Prostate gland (tissue), 2 donors: ENCODE results near the gene SIRPB1. TPM values are rescaled to one million over a fixed set of nuclear protein-coding genes. Genes with fewer than 3 reads are reported as not detected.

Experiments used
- DNase-seq: peaks from one replicate; pipeline ENCODE4 v3.0.0-alpha.2; 2019; ENCODE audit warnings: low spot score
- H3K27ac ChIP-seq, 2 donors: fragments of 200-600 bp; sonication (generic); 2 replicates each; pipeline ENCODE4 v1.5.1; 2017 to 2019
- H3K27me3 ChIP-seq: fragments of 200-600 bp; sonication (generic); replicated peaks from 2 replicates; pipeline ENCODE4 v1.5.1; 2019; ENCODE audit not compliant: insufficient read depth
- H3K36me3 ChIP-seq, 2 donors: fragments of 200-600 bp; sonication (generic); 1 replicate in 1 of 2; 2 replicates in 1 of 2; pipeline versions ENCODE4 v1.5.1 to v1.8.1; 2017 to 2019
- H3K4me1 ChIP-seq: fragments of 200-600 bp; sonication (generic); replicated peaks from 2 replicates; pipeline ENCODE4 v1.5.1; 2019
- H3K4me3 ChIP-seq, 2 donors: fragments of 200-600 bp; sonication (generic); 2 replicates each; pipeline ENCODE4 v1.5.1; 2017 to 2019
- H3K9me3 ChIP-seq: fragments of 200-600 bp; sonication (generic); 2 replicates; pipeline ENCODE4 v1.5.1; 2017
- POLR2A ChIP-seq: fragments of 450-650 bp; IDR thresholded peaks from one replicate; pipeline ENCODE4 v1.6.1; 2016; ENCODE audit warnings: antibody characterized with exemption, mild to moderate bottlenecking
- POLR2AphosphoS5 ChIP-seq: sonication (generic); formaldehyde crosslinking; IDR thresholded peaks from one replicate; pipeline ENCODE4 v1.6.1; 2017; ENCODE audit warnings: antibody characterized with exemption
- WGBS: methylation state at CpG from one replicate; pipeline ENCODE4 v1.1.5; 2018; 5-methylcytosine and 5-hydroxymethylcytosine counted together
- intact Hi-C: fragments of 100-400 bp; cut with DNase I; formaldehyde crosslinking; loops from one replicate; pipeline ENCODE4 v1.14.2; 2022
- total RNA-seq, 2 donors: library from RNA; depleted of rRNA; stranded (reverse); fragments of >200 nt; gene quantifications; one replicate each; pipeline ENCODE4 v1.1.0, GENCODE V29; 2016
- TF ChIP-seq, protein P1 (sequence below), 4 experiments: fragments of 200-600 bp in 2 of 4; fragments of 450-650 bp in 2 of 4; sonication (generic) in 2 of 4; IDR thresholded peaks; 1 replicate in 3 of 4; 2 replicates in 1 of 4; pipeline ENCODE4 v1.5.1; 2016 to 2019; ENCODE audit warnings: antibody characterized with exemption in 4 of 4, mild to moderate bottlenecking in 2 of 4, moderate library complexity in 2 of 4

SIRPB1 gene
- total RNA-seq, 2 donors from 2014 or later, result 3.9 TPM; not detected in 1

DNA sequence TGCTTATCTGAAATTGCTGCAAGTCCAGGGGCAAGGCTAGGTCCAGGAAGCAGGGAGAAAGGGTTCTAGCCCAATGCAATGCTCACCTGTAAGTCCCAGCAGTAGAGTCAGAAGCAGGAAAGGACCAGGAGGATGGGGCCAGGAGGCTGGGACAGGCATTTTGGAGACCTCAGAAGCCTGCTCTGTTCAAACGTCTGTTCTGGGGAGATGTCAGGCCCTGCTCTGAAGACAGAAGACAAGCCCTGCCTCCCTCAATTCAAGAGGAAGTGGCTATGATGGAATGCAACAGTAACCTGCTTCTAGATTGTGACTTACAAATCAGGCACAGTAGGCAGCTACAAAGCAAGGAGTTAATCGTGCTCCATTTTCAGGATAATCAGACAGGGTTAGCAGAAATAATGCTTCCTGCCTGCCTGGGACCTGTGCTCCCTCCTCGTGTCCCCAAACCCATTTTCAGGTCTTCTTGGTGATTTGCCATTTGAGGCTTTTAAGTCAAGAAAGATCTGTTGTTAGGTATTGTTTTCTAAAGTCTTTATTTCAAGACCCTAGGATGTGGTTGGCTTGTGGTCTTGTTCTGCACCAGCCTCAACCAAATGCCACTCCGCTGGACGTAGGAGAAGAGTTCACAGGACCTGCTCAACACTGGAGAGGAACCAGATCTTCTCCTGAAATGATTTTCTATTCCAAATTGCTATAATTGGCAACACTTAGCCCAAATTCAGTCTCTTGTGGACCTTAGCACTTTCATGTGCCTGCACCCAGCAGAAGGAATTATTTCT, 37.9 kb upstream of the SIRPB1 start, which contains the start of gene SIRPG:
Gene SIRPG (minus strand): TSS at position 224 of the 779 bp plus-strand sequence. CDS start 65 bp downstream, at position 159.
- intact Hi-C loops, result no loop called here
- H3K36me3 ChIP-seq, result no peaks in the 10 kb centered on the region
- no peaks in the 10 kb centered on the region for H3K9me3 ChIP-seq
- H3K27me3 ChIP-seq, result no peaks in the 10 kb centered on the region
- TF ChIP-seq POLR2AphosphoS5 (no peak), POLR2A (no peak)
- TF ChIP-seq, protein P1, sequence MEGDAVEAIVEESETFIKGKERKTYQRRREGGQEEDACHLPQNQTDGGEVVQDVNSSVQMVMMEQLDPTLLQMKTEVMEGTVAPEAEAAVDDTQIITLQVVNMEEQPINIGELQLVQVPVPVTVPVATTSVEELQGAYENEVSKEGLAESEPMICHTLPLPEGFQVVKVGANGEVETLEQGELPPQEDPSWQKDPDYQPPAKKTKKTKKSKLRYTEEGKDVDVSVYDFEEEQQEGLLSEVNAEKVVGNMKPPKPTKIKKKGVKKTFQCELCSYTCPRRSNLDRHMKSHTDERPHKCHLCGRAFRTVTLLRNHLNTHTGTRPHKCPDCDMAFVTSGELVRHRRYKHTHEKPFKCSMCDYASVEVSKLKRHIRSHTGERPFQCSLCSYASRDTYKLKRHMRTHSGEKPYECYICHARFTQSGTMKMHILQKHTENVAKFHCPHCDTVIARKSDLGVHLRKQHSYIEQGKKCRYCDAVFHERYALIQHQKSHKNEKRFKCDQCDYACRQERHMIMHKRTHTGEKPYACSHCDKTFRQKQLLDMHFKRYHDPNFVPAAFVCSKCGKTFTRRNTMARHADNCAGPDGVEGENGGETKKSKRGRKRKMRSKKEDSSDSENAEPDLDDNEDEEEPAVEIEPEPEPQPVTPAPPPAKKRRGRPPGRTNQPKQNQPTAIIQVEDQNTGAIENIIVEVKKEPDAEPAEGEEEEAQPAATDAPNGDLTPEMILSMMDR (IDR thresholded peaks at IDR 0.05), result no peak
- DNase-seq, result no peak
- WGBS, result 69% methylated on average over 5 of the region's 5 CpGs
- no peaks in the 10 kb centered on the region for H3K4me1 ChIP-seq
- no peak within 1 kb of the TSS for H3K4me3 ChIP-seq
- no peak within 1 kb of the TSS for H3K27ac ChIP-seq

DNA sequence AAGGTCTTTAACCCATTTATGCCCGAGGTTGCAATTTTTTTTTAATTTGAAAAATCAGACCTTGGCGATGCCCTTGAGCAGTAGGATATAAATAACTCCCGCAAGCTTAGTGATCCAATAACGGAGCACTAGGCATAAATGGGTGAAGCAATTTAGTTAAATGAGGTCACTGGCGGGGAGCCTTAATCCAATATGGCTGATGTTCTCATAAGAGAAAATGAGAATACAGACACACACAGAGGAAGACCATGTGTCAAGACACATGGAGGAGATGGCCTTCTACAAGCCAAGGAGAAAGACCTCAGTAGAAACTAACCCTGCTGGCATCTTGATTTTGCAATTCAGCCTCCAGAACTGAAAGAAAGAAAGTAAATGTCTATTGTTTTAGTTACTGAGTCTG, 37.0 kb upstream of the SIRPB1 start:
- 74% methylated on average over 5 of the region's 5 CpGs for WGBS
- H3K36me3 ChIP-seq, result no peaks in the 10 kb centered on the region
- DNase-seq, result no peak
- no peak overlapping the region for H3K4me3 ChIP-seq
- H3K9me3 ChIP-seq, result no peaks in the 10 kb centered on the region
- TF ChIP-seq POLR2AphosphoS5 (no peak), POLR2A (no peak)
- TF ChIP-seq, protein P1 (IDR thresholded peaks at IDR 0.05), result no peak
- intact Hi-C loops, result no loop called here
- no peak overlapping the region for H3K27ac ChIP-seq
- H3K27me3 ChIP-seq, result no peaks in the 10 kb centered on the region
- H3K4me1 ChIP-seq, result no peaks in the 10 kb centered on the region

DNA sequence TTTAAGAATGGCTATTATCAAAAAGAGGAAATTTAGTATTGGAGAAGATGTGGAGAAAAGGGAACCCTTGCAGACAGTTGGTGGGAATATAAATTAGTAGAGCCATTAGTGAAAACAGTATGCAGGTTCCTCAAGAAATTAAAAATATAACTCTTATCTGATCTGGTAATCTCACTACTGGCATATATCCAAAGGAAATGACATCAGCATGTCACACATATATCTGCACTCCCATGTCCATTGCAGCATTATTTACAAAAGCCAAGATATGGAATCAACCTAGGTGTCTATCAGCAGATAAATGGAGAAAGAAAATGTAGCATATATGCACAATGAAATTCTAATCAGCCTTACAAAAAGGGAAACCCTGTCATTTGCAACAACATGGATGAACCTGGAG, 35.2 kb upstream of the SIRPB1 start:
- no peak overlapping the region for H3K27ac ChIP-seq
- DNase-seq, result no peak
- intact Hi-C loops, result no loop called here
- H3K4me3 ChIP-seq, result no peak overlapping the region
- TF ChIP-seq POLR2AphosphoS5 (no peak), POLR2A (no peak)
- TF ChIP-seq, protein P1 (IDR thresholded peaks at IDR 0.05), result no peak
- H3K36me3 ChIP-seq, result no peaks in the 10 kb centered on the region
- no peaks in the 10 kb centered on the region for H3K27me3 ChIP-seq
- no peaks in the 10 kb centered on the region for H3K4me1 ChIP-seq
- no peaks in the 10 kb centered on the region for H3K9me3 ChIP-seq

DNA sequence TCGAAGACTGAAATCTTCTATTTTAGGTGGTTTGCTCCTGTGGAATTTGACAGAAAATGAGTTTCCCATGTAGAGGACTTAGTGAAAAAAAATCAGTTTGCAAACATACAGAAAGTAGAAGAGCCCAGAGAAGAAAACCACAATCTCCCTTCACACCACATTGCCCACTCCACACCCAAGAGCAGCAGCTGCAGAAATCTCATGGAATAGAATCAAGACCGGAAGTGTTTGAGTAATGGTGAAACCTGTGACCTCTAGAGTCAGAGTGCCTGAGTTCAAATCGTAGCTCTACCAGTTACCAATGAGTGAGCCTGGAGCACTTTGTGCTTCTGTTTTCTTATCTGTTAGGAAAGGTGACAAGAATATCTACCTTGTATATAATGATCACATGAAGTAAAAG, 33.2 kb upstream of the SIRPB1 start:
- DNase-seq, result no peak
- Histone ChIP-seq H3K27me3 (no peaks in the 10 kb centered on the region), H3K4me3 (no peak overlapping the region), H3K36me3 (no peaks in the 10 kb centered on the region), H3K4me1 (no peaks in the 10 kb centered on the region), H3K9me3 (no peaks in the 10 kb centered on the region), H3K27ac (no peak overlapping the region)
- intact Hi-C loops, result no loop called here
- TF ChIP-seq, protein P1 (IDR thresholded peaks at IDR 0.05), result no peak
- no peak for TF ChIP-seq POLR2A
- no peak for TF ChIP-seq POLR2AphosphoS5
- 81% methylated on average over 3 of the region's 3 CpGs for WGBS

DNA sequence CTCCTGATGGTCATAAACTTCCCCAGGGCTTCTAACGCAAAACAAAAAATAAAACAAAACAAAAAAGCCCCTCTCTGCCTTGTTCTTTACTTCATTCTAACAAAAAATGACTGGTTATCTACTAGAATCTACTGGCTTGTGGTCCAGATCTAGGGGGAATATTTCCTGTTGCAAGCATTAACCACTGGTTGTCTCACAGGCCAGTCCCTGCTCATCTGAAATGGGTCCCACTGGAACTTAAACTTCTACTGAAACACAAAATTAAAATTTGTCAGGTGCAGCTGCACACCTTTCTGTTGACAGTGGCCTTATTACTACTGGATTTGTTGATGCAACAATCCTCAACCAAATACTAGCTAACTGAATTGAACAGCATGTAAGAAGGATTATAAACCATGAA, 32.3 kb upstream of the SIRPB1 start:
- H3K4me3 ChIP-seq, result no peak overlapping the region
- no peak for DNase-seq
- no peak overlapping the region for H3K27ac ChIP-seq
- intact Hi-C loops, result no loop called here
- no peaks in the 10 kb centered on the region for H3K36me3 ChIP-seq
- no peaks in the 10 kb centered on the region for H3K4me1 ChIP-seq
- no peaks in the 10 kb centered on the region for H3K9me3 ChIP-seq
- WGBS, result 48% methylated on average over 1 of the region's 1 CpG
- TF ChIP-seq, protein P1 (IDR thresholded peaks at IDR 0.05), result no peak
- no peaks in the 10 kb centered on the region for H3K27me3 ChIP-seq
